Posterior cingulate gyrus (tissue), 11 donors: ENCODE measurements around the gene SYNJ2.

ENCODE experiments used
- DNase-seq, 10 donors: peaks; one replicate each; pipeline versions ENCODE4 v3.0.0 to v3.0.0-alpha.2; 2020 to 2021; ENCODE audit warnings: mixed read lengths in 3 of 10
- intact Hi-C: fragments of 100-400 bp; cut with DNase I; formaldehyde crosslinking; loops from one replicate; pipeline ENCODE4 v1.15.1; 2023

The SYNJ2 gene

GRCh38 chr6:157994125-157994795 lies 12.6 kb downstream of the SYNJ2 start:
- intact Hi-C loops, result no loop called here
- DNase-seq, result peak in 7 of 10 donors; percentile 43 to 93 (median 64)

- peak in 2 of 10 donors; percentile 20 to 58 for DNase-seq
- intact Hi-C loops, result no loop called here
Measured at GRCh38 chr6:157995458-157995857, 13.8 kb downstream of the SYNJ2 start.

DNA sequence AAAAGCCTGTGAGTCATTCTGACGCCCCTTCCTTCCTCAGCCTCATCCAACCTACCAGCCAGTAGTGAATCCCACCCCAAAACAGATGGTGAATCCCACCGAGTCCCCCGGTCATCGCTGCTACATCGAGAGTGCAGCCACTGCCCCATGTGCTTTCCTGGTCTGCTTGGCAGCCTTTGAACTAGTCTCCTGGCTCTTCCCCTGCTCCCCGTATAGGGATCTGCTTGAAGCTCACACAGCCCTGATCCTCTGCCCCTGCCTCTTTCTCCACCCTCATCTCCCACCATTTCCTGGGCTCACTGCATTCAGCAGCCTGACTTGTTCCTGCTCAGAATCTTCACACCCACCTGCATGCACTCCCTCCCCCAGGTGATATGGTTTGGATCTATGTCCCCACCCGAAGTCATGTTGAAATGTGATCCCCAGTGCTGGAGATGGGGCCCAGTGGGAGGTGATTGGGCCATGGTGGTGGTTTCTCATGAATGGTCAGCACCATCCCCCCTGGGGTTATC lies 14.6 kb downstream of the SYNJ2 start:
- intact Hi-C loops, result no loop called here
- peak in 2 of 10 donors; percentile 5 to 63 for DNase-seq

GRCh38 chr6:157996918-157997702 lies 15.4 kb downstream of the SYNJ2 start:
- DNase-seq, result peak in 2 of 10 donors; percentile 9 to 55
- intact Hi-C loops, result no loop called here

DNA sequence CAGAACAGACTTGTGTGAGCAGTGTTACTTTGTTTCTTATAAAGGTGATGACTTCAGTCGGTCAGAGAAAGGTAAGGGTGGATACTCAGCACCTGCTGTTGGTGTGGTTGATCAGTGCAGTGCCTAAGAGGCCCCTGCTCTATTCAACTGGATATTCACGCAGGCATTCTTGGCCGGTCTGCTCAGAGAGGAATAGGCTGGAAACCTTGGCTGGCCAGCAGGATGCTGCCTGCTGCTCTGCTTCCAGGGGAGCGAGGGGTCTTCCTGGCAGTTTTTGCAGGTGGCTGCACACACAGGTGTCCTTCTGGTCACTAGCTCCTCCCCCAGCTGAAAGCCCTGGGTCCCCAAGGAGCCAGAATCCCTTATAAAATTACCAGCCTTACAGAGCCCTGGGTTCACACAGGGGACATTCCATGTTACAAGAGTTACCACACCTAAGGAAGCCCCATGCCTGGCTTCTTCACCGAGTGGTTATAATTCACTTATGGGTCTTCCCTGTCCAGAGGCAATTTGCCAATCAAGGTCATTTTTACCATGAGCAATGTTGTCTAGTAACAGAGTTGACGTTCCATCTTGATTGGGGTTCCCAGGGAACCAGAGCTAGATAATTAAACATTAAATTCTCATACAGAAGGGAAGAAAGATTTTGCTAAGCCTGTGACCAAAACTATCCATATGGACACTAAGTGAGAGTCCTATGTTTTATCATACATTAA lies 16.4 kb downstream of the SYNJ2 start:
- DNase-seq, result peak in 3 of 10 donors; percentile 33 to 63 (median 44)
- intact Hi-C loops, result no loop called here

DNA sequence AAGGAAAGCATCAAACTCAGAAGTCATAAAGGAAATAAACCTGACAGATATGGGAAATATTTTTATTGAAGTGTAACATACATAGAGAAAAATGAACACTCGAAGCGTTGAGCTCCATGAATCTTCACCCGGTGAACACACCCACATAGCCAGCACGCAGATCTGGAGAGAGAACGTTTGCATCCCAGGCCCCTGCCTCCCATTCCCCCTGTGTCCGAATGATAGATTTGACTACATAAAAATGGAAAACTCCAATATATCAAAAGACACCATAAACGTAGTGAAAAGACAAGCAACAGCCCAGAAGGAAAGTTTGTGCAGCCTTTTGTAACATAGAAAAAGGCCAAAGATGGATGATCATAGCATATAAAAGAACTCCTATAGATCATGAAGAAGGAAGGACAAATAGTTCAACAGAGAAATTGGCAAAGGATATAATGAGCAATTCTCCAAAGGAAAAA lies 17.1 kb downstream of the SYNJ2 start:
- peak in 2 of 10 donors; percentile 31 to 43 for DNase-seq
- intact Hi-C loops, result no loop called here

GRCh38 chr6:157999168-158000051 lies 17.7 kb downstream of the SYNJ2 start:
- DNase-seq, result peak in 9 of 10 donors; percentile 40 to 95 (median 71)
- intact Hi-C loops, result no loop called here

DNA sequence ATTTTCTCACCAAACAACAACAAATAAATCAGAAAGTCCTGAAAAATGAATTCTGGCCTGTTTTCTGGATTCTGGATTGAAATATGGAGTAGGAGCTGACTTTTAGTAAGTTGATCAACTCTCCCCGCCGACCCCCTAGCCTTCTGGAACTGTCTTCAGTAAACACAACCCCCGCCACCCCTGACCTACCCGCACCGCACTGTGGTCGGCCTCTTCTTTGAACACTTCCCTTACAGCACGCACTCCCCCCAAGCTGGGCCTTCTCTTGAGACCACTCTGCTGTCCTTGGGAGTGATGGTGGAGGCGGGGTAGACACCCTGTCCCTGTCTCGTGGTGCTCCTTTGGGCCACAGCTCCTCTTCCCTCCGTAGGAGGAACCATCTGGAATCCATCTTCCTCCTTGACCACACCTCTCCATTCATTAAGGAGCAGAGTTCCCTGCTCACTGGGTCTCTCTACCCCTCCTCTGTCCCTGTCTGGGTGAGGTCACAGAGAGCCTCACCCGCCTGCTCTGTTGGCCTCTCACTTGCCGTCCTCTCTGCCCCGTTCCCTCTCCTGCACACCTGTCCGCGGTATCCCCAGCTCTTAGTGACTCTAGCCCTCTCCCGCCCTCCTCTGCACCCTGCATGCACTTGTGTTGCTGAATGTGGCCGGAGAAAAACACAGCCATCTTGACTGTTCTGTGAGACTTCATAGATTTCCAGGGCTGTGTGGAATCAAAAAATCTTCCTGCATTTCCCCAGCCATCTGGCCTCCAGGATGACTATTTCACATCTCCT lies 19.1 kb downstream of the SYNJ2 start:
- intact Hi-C loops, result no loop called here
- DNase-seq, result peak in 3 of 10 donors; percentile 54 to 81 (median 64)

GRCh38 chr6:158002249-158002950 lies 20.7 kb downstream of the SYNJ2 start:
- DNase-seq, result peak in 2 of 10 donors; percentile 45 to 61
- intact Hi-C loops, result no loop called here

DNA sequence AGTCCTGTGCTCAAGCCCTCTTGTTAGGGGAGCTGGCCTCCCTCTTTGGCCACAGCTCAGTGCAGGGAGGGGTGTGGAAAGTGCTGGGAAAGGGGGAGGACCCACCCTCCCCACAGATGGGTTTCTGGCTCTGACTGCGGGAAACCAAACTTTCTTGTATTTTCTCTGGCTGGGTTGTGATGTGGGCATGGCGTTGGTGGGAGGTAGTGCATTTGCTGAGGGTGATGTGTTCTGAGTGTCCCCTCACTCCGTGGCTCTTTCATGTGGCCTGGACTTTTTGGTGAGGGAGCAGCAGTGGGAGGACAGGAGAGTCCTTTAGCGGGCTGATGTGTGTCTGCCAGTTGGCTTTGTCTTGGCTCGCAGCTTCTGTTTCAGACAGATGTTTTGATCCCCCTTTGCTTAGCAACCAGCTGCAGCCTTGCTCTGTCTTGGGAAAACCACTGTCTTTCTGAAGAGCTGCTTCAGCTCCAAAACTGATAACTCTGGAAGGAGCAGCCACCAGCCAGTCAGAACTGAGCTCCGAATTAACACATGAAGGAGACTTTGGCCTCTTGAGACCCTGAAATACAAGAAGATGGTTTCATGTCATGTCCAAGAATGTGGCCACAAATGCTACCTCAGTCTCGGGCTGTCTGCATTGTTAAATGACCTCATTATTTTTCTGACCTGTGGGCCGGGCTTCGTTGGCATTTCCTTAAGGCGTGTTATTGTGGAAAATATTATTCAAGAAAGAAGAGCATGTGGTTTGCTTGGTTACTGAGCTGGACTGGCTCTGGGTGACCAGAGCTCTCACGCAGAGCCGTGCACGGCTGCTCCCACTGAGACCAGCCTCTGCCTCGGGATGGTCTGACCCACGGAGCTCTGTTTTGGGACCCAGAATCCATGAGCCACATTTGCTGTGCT lies 21.5 kb downstream of the SYNJ2 start:
- DNase-seq, result peak in 3 of 10 donors; percentile 66 to 86 (median 72)
- intact Hi-C loops, result no loop called here

- intact Hi-C loops, result no loop called here
- peak in 2 of 10 donors; percentile 6 to 11 for DNase-seq
Measured at GRCh38 chr6:158003910-158004700, 22.4 kb downstream of the SYNJ2 start.

GRCh38 chr6:158004701-158005095 lies 23.0 kb downstream of the SYNJ2 start:
- DNase-seq, result peak in 3 of 10 donors; percentile 17 to 44 (median 29)
- intact Hi-C loops, result no loop called here

DNA sequence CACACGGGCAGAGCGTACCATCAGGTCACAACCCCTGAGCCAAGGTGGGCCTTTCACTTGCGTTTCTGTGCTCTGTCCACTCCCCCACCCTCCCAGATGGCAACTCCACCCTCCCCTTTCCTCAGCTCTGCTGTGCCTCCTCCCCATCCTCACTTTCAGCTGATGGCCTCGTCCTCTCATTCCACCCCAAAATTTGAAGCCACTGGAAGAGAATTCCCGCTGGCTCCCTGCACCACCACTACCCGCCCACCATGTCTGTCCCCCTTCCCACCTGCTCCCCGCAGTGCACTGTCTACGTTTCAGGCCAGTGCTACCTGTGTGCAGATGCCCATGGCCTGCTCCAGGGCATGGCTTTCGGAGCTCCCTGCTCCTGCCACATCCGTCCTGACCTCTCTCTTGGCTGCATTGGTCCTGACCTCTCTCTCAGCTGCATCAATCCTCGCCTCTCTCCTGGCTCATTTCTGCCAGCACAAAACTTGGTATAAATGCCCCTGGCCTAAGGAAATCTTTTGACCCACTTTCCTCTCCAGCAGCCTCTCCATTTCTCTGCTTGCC lies 24.0 kb downstream of the SYNJ2 start:
- peak in 3 of 10 donors; percentile 31 to 60 (median 49) for DNase-seq
- intact Hi-C loops, result no loop called here

DNA sequence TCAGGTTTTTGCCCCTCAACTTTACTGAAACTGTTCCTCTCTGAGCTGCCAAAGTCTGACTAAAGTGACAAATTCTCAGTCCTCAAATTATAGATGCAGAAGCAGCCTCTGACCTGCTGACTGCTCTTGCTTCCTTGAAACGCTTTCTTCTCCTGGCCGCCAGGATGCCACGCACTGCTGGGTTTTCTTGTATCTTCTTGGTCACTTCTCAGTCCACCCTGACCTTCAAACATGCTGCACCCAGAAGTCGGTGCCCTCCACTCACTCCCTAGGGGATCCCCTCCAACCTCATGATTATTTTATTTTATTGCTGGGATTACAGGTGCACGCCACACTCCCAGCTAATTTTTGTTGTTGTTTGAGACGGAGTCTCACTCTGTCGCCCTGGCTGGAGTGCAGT lies 24.7 kb downstream of the SYNJ2 start:
- peak in 3 of 10 donors; percentile 21 to 71 (median 35) for DNase-seq
- intact Hi-C loops, result no loop called here

- DNase-seq, result peak in 3 of 10 donors; percentile 40 to 60 (median 55)
- intact Hi-C loops, result no loop called here
Measured at GRCh38 chr6:158006821-158007570, 25.3 kb downstream of the SYNJ2 start.

- DNase-seq, result peak in 3 of 10 donors; percentile 54 to 66 (median 65)
- intact Hi-C loops, result no loop called here
Measured at GRCh38 chr6:158008864-158009113, 27.1 kb downstream of the SYNJ2 start.
